Endometrial microvascular endothelial cells (primary cell): ENCODE data around the gene CCDC177. TPM values are rescaled to one million over a fixed set of nuclear protein-coding genes. Genes with fewer than 3 reads are reported as not detected.

Experiments
- in situ Hi-C: cut with HindIII; loops from 2 replicates; pipeline ENCODE4 v1.10.0; 2017; ENCODE audit warnings: low sequenced_read_pairs, low pct_unique_long_range_greater_than_20kb; ENCODE audit errors: inconsistent ontology term
- total RNA-seq: library from RNA; depleted of rRNA; stranded (reverse); fragments of >200 nt; gene quantifications from one replicate; pipeline ENCODE4 v1.2.3, GENCODE V29; 2015; ENCODE audit errors: inconsistent ontology term

CCDC177 gene
- total RNA-seq, 1 donor from 2014 or later: not detected

GRCh38 chr14:69572841-69573135 is 1.9 kb downstream of the CCDC177 start:
- in situ Hi-C loops: no loop called here

- in situ Hi-C loops: no loop called here
Measured at GRCh38 chr14:69572030-69572840, 2.4 kb downstream of the CCDC177 start.

GRCh38 chr14:69571449-69572029 is 3.1 kb downstream of the CCDC177 start:
- in situ Hi-C loops: no loop called here

GRCh38 chr14:69570836-69571330 is 3.8 kb downstream of the CCDC177 start:
- in situ Hi-C loops: no loop called here

GRCh38 chr14:69569859-69570258 is 4.8 kb downstream of the CCDC177 start:
- in situ Hi-C loops: no loop called here

- in situ Hi-C loops: no loop called here
Measured at GRCh38 chr14:69567563-69567962, 7.1 kb downstream of the CCDC177 start.

GRCh38 chr14:69561893-69562292 is 12.8 kb downstream of the CCDC177 start:
- in situ Hi-C loops: no loop called here

- in situ Hi-C loops: no loop called here
Measured at GRCh38 chr14:69560826-69561225, 13.8 kb downstream of the CCDC177 start.

- in situ Hi-C loops: no loop called here
Measured at GRCh38 chr14:69559581-69560011, 15.1 kb downstream of the CCDC177 start.

- in situ Hi-C loops: no loop called here
Measured at GRCh38 chr14:69558774-69559173, 15.9 kb downstream of the CCDC177 start.

- in situ Hi-C loops: no loop called here
Measured at GRCh38 chr14:69554500-69554899, 20.2 kb downstream of the CCDC177 start.

- in situ Hi-C loops: no loop called here
Measured at GRCh38 chr14:69553252-69553651, 21.4 kb downstream of the CCDC177 start.

GRCh38 chr14:69551511-69551910 is 23.2 kb downstream of the CCDC177 start:
- in situ Hi-C loops: no loop called here

GRCh38 chr14:69548566-69548965 is 26.1 kb downstream of the CCDC177 start:
- in situ Hi-C loops: no loop called here

GRCh38 chr14:69547701-69548348 is 26.8 kb downstream of the CCDC177 start:
- in situ Hi-C loops: no loop called here

- in situ Hi-C loops: no loop called here
Measured at GRCh38 chr14:69543341-69544115, 31.1 kb downstream of the CCDC177 start.

- in situ Hi-C loops: no loop called here
Measured at GRCh38 chr14:69542311-69542710, 32.4 kb downstream of the CCDC177 start.

- in situ Hi-C loops: no loop called here
Measured at GRCh38 chr14:69540654-69541335, 33.9 kb downstream of the CCDC177 start.
